AG04450 (cell line): ENCODE measurements around the gene CLECL1. TPM values are rescaled to one million over a fixed set of nuclear protein-coding genes. Genes with fewer than 3 reads are reported as not detected.

Source experiments
- CTCF ChIA-PET: fragments of 300-600, 350-600 bp; formaldehyde crosslinking; extraction: SDS; loops from one replicate; lab custom pipeline; 2022; ENCODE audit warnings: antibody characterized with exemption, inconsistent platforms; lab: Charles Lee
- POLR2A ChIA-PET: fragments of 350-600 bp; formaldehyde crosslinking; extraction: SDS; loops from one replicate; lab custom pipeline; 2021; ENCODE audit warnings: antibody characterized with exemption, inconsistent platforms; lab: Yijun Ruan, JAX
- DNase-seq: peaks from one replicate; pipeline ENCODE4 v3.0.0-alpha.2; 2011; ENCODE audit warnings: low read depth, low spot score
- H3K27ac ChIP-seq: one replicate; pipeline ENCODE4 v1.5.1; 2012; ENCODE audit warnings: low read depth, low read length, control low read depth
- H3K27me3 ChIP-seq: one replicate; pipeline ENCODE4 v1.6.0; 2012; ENCODE audit warnings: low read length; ENCODE audit not compliant: control insufficient read depth, insufficient read depth
- H3K4me3 ChIP-seq: 2 replicates; pipeline ENCODE4 v1.5.1; 2011; ENCODE audit warnings: mild to moderate bottlenecking, low read depth, low read length, control low read depth
- H3K9me3 ChIP-seq: 2 replicates; pipeline ENCODE4 v1.5.1; 2012; ENCODE audit warnings: low read length; ENCODE audit not compliant: control insufficient read depth, insufficient read depth
- CTCF ChIP-seq: IDR thresholded peaks from 2 replicates; pipeline ENCODE4 v1.5.1; 2011; ENCODE audit warnings: low read depth, low read length, control low read depth, inconsistent platforms
- polyA plus RNA-seq: library from polyadenylated mRNA; depleted of rRNA; stranded (reverse); fragments of >200 nt; gene quantifications from 2 replicates; pipeline ENCODE4 v1.2.3, GENCODE V29; 2011; rRNA removed

The CLECL1 gene
- polyA plus RNA-seq, 1 experiment, result not detected

- CTCF ChIA-PET, result no interaction called here
- Histone ChIP-seq H3K4me3 (no peak overlapping the region), H3K27me3 (no peaks in the 10 kb centered on the region), H3K27ac (peak overlapping the region; percentile 11), H3K9me3 (no peaks in the 10 kb centered on the region; the same call in 1 of the 2 replicates)
- DNase-seq, result no peak
- TF ChIP-seq CTCF, result no peak
- POLR2A ChIA-PET, result no interaction called here
Measured at GRCh38 chr12:9674226-9674590, 58.7 kb downstream of the CLECL1 start.

GRCh38 chr12:9673404-9674225 lies 59.3 kb downstream of the CLECL1 start:
- peak; percentile 65 for DNase-seq
- CTCF ChIA-PET, result no interaction called here
- no peaks in the 10 kb centered on the region; the same call in 1 of the 2 replicates for H3K9me3 ChIP-seq
- TF ChIP-seq CTCF, result no peak
- POLR2A ChIA-PET, result no interaction called here
- H3K4me3 ChIP-seq, result no peak overlapping the region; the same call in 1 of the 2 replicates
- H3K27ac ChIP-seq, result peak overlapping the region; percentile 65
- no peaks in the 10 kb centered on the region for H3K27me3 ChIP-seq

Other genes starting within 250 kb of the CLECL1 start
- not detected in 2 replicates for gene KLRB1, start 125.2 kb downstream of the CLECL1 start, polyA plus RNA-seq
- gene CLEC2D, start 63.4 kb downstream of the CLECL1 start, polyA plus RNA-seq, result 2.3 and 2.4 TPM in 2 replicates
- not detected in 2 replicates for gene CD69, start 27.8 kb upstream of the CLECL1 start, polyA plus RNA-seq
- gene KLRF1, start 94.4 kb upstream of the CLECL1 start, polyA plus RNA-seq, result not detected in 2 replicates
- 1.4 and 2.1 TPM in 2 replicates for gene CLEC2B, start 136.3 kb upstream of the CLECL1 start, polyA plus RNA-seq
- not detected in 2 replicates for gene KLRF2, start 148.4 kb upstream of the CLECL1 start, polyA plus RNA-seq
- gene CLEC2A, start 199.3 kb upstream of the CLECL1 start, polyA plus RNA-seq, result not detected in 2 replicates
- not detected in 2 replicates for gene CLEC12A, start 238.3 kb upstream of the CLECL1 start, polyA plus RNA-seq